Measurements from ENCODE around the gene ZNF81. TPM values are rescaled to one million over a fixed set of nuclear protein-coding genes. Genes with fewer than 3 reads are reported as not detected.

Gene ZNF81
- total and polyA plus RNA-seq, 4 donors = 0.74 to 5.4 (median 2.0) TPM

DNA sequence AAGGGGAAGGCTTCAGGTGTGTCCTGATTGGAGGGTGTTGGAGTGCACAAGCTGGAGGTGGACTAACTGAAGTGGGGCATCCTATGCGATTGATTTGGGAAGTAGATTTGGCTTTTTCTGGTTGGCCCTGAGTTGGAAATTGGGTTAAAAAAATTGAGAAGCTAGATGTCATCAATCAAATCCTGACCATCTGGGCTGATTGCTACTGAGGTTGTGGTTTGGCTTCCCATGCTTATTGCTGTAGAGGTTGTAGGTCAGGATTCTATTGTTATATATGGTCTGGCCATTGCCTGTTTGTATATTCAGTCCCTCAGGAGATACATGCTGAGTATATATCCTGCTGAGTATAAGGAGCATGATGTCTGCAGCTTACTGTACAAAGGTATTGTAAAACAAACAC is 7.7 kb upstream of the ZNF81 start:
- Histone ChIP-seq H3K27me3 (ENCODE audit: control insufficient read depth in 4 of 4, insufficient read depth in 4 of 4, low read length in 3 of 4) (no peaks in the 10 kb centered on the region), H3K9ac (ENCODE audit: low read depth in 1 of 2, low read length in 2 of 2) (no peak overlapping the region), H3K36me3 (ENCODE audit: control insufficient read depth in 4 of 4, insufficient read depth in 3 of 4, low read depth in 1 of 4, low read length in 3 of 4) (no peaks in the 10 kb centered on the region), H3K4me1 (ENCODE audit: control insufficient read depth in 4 of 4, insufficient read depth in 4 of 4, low read length in 3 of 4) (no peaks in the 10 kb centered on the region), H3K27ac (ENCODE audit: low read depth in 1 of 2, low read length in 2 of 2) (no peak overlapping the region), H3K4me3 (ENCODE audit: low read depth in 1 of 3, low read length in 3 of 3) (no peak overlapping the region), H3K9me3 (ENCODE audit: control insufficient read depth in 4 of 4, low read length in 3 of 4) (no peaks in the 10 kb centered on the region)
- no peak for DNase-seq (ENCODE audit: low spot score)
- TF ChIP-seq FOXA2 (IDR thresholded peaks at IDR 0.05) = no peak
- no peak for TF ChIP-seq HNF4A (conservative IDR thresholded peaks at IDR 0.05)
- TF ChIP-seq SP1 (IDR thresholded peaks at IDR 0.05) = no peak
- TF ChIP-seq YY1 (IDR thresholded peaks at IDR 0.05) = no peak
- no peak for TF ChIP-seq FOXA1 (IDR thresholded peaks at IDR 0.05)
- TF ChIP-seq CTCF (IDR thresholded peaks at IDR 0.05; ENCODE audit: low read depth, low read length, missing input control) = no peak
- TF ChIP-seq, protein P1, sequence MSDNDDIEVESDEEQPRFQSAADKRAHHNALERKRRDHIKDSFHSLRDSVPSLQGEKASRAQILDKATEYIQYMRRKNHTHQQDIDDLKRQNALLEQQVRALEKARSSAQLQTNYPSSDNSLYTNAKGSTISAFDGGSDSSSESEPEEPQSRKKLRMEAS (IDR thresholded peaks at IDR 0.05) = no peak
- TF ChIP-seq JUND (IDR thresholded peaks at IDR 0.05) = no peak
- no peak for TF ChIP-seq NR2F2 (IDR thresholded peaks at IDR 0.05)
- TF ChIP-seq GABPA (IDR thresholded peaks at IDR 0.05 in 1 of 2, conservative IDR thresholded peaks at IDR 0.05 in 1 of 2) = no peak
- no peak for TF ChIP-seq EGR1 (IDR thresholded peaks at IDR 0.05; ENCODE audit: low read depth in 2 of 2)
- TF ChIP-seq RXRA (IDR thresholded peaks at IDR 0.05) = no peak
- TF ChIP-seq TAF1 (conservative IDR thresholded peaks at IDR 0.05) = no peak
- TF ChIP-seq ATF3 (IDR thresholded peaks at IDR 0.05) = no peak
- no peak for TF ChIP-seq HNF4G (IDR thresholded peaks at IDR 0.05)
- TF ChIP-seq, protein P2, sequence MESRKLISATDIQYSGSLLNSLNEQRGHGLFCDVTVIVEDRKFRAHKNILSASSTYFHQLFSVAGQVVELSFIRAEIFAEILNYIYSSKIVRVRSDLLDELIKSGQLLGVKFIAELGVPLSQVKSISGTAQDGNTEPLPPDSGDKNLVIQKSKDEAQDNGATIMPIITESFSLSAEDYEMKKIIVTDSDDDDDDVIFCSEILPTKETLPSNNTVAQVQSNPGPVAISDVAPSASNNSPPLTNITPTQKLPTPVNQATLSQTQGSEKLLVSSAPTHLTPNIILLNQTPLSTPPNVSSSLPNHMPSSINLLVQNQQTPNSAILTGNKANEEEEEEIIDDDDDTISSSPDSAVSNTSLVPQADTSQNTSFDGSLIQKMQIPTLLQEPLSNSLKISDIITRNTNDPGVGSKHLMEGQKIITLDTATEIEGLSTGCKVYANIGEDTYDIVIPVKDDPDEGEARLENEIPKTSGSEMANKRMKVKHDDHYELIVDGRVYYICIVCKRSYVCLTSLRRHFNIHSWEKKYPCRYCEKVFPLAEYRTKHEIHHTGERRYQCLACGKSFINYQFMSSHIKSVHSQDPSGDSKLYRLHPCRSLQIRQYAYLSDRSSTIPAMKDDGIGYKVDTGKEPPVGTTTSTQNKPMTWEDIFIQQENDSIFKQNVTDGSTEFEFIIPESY (IDR thresholded peaks at IDR 0.05) = no peak
- no peak for TF ChIP-seq RAD21 (IDR thresholded peaks at IDR 0.05)
- TF ChIP-seq REST (IDR thresholded peaks at IDR 0.05) = no peak
- WGBS = 91% methylated on average over 1 of the region's 1 CpG
